Gastrocnemius medialis (tissue), 4 donors: Measurements from ENCODE around the gene CCDC87.

ENCODE experiments used
- POLR2A ChIP-seq, 2 donors: fragments of 450-650 bp; IDR thresholded peaks; one replicate each; pipeline ENCODE4 v1.6.1; 2017; ENCODE audit warnings: antibody characterized with exemption in 2 of 2, mild to moderate bottlenecking in 2 of 2, moderate library complexity in 2 of 2
- TF ChIP-seq, protein P1 (sequence below), 5 experiments: fragments of 450-650 bp in 3 of 5; fragments of 200-600 bp in 2 of 5; sonication (generic) in 2 of 5; IDR thresholded peaks in 4 of 5; conservative IDR thresholded peaks in 1 of 5; 1 replicate in 4 of 5; 2 replicates in 1 of 5; pipeline ENCODE4 v1.5.1; 2016 to 2019; ENCODE audit warnings: antibody characterized with exemption in 5 of 5, mild to moderate bottlenecking in 3 of 5, moderate library complexity in 3 of 5

DNA sequence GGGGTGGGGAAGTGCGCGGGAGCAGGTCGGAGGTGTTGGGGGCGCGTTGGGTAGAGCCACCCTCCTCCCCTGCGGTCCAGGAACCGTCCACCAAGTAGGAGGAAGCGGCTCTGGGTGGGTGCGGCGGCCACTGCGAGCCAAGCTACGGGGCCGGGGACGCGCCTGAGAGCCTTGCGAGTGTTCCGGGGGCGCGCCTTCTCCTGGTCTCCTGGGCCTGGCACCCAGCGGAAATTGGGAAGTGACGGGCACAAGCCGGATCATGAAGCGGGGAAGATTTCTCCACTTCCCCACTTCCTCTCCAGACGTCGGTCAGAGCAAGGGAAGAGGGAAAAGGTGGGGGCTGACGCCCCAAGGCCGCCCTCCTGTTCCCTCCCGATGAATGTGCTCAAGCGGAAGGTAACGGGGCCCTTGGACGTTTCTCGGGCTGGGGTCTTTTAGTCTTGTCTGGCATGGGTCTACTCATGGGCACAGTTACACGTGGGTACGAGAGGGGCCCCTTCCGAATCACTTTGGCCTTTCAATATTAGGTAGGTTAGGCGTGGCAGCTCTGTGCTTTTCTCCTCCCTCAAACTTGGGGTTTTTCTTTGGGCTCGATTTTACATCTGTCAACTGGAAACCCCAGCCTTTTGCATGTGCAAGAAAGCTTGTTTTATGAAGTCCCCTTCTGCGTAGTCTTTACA, 24.4 kb upstream of the CCDC87 start:
- TF ChIP-seq, protein P1, sequence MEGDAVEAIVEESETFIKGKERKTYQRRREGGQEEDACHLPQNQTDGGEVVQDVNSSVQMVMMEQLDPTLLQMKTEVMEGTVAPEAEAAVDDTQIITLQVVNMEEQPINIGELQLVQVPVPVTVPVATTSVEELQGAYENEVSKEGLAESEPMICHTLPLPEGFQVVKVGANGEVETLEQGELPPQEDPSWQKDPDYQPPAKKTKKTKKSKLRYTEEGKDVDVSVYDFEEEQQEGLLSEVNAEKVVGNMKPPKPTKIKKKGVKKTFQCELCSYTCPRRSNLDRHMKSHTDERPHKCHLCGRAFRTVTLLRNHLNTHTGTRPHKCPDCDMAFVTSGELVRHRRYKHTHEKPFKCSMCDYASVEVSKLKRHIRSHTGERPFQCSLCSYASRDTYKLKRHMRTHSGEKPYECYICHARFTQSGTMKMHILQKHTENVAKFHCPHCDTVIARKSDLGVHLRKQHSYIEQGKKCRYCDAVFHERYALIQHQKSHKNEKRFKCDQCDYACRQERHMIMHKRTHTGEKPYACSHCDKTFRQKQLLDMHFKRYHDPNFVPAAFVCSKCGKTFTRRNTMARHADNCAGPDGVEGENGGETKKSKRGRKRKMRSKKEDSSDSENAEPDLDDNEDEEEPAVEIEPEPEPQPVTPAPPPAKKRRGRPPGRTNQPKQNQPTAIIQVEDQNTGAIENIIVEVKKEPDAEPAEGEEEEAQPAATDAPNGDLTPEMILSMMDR (IDR thresholded peaks at IDR 0.05 in 4 of 5, conservative IDR thresholded peaks at IDR 0.05 in 1 of 5): no peak
- TF ChIP-seq POLR2A (IDR thresholded peaks at IDR 0.05): no peak
